NB4 (cell line): Measurements from ENCODE around the gene C11orf21.

Source experiments
- DNase-seq: peaks from one replicate; pipeline ENCODE4 v3.0.0; 2010; ENCODE audit warnings: low read depth
- H3K4me3 ChIP-seq: one replicate; pipeline ENCODE4 v1.5.1; 2011; ENCODE audit warnings: mild to moderate bottlenecking, low read depth, low read length, moderate library complexity
- MYC ChIP-seq: IDR thresholded peaks from 2 replicates; pipeline ENCODE4 v1.6.1; 2011; ENCODE audit warnings: low read depth, low read length
- POLR2A ChIP-seq: IDR thresholded peaks from 2 replicates; pipeline ENCODE4 v1.6.1; 2011; ENCODE audit warnings: mild to moderate bottlenecking; ENCODE audit not compliant: insufficient read length; ENCODE audit errors: extremely low read depth
- TF ChIP-seq, protein P1 (sequence below): IDR thresholded peaks from 2 replicates; pipeline ENCODE4 v1.6.1; 2011; ENCODE audit warnings: low read depth, low read length
- TF ChIP-seq, protein P2 (sequence below): IDR thresholded peaks from one replicate; pipeline ENCODE4 v1.5.1; 2012; ENCODE audit warnings: low read depth, low read length

The C11orf21 gene

DNA sequence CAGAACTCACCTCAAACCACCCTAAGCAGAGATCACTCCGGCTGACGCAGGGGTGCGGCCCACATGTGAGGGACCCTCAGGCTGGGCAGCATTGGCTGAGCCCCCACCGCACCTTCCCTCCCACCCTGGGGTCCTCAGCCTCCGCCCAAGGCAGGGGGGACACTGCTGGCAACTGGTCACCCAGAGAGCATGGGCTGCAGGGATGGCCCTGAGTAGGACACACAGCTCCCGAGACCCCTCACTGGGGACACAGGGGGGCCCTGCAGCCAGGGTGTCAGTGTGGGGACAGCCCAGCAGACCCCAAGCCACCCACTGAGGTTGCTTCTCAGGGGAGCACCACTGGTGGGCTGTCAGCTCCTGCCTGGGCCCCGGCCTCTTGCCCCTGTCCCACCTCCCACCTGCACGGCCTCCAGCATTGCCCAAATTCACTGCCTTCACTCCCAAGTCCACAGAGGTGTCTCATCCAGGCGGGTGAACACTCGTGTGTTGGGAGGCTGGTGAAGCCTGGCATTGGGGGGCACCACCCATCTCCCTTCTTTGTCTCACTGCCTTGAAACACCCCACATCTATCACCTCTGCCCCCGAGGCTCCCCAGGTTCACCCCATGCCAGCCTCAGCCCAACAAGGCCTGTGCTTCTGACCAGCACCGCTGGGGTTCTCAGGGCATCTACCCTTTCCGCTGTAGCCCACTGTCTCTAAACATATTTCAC is 4.7 kb downstream of the C11orf21 start:
- DNase-seq: peak; percentile 3
- no peak overlapping the region for H3K4me3 ChIP-seq
- TF ChIP-seq, protein P1, sequence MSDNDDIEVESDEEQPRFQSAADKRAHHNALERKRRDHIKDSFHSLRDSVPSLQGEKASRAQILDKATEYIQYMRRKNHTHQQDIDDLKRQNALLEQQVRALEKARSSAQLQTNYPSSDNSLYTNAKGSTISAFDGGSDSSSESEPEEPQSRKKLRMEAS: no peak
- TF ChIP-seq MYC (no peak), POLR2A (no peak)
- TF ChIP-seq, protein P2, sequence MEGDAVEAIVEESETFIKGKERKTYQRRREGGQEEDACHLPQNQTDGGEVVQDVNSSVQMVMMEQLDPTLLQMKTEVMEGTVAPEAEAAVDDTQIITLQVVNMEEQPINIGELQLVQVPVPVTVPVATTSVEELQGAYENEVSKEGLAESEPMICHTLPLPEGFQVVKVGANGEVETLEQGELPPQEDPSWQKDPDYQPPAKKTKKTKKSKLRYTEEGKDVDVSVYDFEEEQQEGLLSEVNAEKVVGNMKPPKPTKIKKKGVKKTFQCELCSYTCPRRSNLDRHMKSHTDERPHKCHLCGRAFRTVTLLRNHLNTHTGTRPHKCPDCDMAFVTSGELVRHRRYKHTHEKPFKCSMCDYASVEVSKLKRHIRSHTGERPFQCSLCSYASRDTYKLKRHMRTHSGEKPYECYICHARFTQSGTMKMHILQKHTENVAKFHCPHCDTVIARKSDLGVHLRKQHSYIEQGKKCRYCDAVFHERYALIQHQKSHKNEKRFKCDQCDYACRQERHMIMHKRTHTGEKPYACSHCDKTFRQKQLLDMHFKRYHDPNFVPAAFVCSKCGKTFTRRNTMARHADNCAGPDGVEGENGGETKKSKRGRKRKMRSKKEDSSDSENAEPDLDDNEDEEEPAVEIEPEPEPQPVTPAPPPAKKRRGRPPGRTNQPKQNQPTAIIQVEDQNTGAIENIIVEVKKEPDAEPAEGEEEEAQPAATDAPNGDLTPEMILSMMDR: no peak

DNA sequence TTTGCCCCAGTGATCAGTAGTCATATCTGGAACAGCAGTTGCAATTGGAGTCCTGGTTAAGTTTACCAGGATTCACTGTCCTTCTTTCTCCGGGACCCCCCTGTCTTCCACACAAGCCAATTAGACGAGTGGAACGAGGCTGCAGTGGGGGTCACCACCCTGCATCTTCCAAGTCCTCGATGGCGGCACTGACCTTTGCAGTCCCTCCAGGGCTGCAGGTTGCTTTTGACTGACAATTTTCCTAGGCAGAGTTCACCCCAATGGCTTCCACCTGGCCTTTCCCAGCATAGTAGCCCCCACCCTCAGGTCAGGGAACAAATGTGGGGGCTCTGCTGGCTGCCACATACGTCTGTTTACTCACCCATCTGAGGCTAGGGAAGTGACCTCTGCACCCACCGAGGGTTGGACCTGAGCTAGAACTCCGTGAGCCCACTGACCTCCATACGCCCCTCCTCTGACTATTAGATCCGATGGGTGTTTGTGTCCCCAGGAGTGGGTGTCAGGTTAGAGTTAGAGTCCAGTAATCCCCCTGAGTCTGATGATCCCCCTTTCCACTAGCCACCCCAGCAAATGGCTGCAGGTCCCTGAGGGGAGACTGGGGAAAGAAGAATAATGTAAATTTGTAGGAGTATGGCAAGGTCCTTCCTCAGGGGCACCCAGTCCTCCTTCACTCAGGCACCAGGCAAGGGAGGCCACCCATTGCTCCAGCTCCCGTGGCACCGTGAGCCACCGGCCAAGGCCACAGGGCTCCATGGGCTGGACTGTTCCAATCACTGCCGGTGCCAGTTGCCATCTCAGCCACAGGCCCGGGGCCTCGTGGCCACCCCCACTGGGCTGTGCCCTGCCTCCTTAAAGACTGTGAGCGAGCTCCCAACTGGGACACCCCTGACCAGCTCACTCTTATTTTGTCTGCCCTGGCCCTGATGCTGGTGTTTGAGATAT is 5.5 kb downstream of the C11orf21 start:
- DNase-seq: peak; percentile 4
- TF ChIP-seq POLR2A (no peak), MYC (no peak)
- TF ChIP-seq, protein P2: no peak
- TF ChIP-seq, protein P1: no peak
- no peak overlapping the region for H3K4me3 ChIP-seq

DNA sequence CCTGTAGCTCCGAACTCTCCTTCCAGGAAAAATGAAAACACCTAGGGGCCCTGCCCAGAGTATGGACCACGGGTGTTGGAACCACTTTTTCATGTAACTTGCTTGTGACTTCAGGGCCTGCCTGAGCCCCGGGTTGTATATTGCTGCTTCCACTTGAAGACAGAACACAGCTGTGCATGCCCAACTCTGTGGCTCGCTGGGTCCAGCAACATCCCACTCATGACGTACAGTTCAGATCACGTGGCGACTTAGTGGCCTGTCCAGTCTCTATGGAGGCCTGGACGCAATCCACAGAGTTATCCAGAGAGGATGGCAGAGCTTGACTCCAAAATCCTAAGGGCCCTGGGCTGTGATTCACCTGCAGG is 6.8 kb downstream of the C11orf21 start:
- no peak overlapping the region for H3K4me3 ChIP-seq
- peak; percentile 12 for DNase-seq
- TF ChIP-seq POLR2A (no peak), MYC (no peak)
- TF ChIP-seq, protein P2: no peak
- TF ChIP-seq, protein P1: no peak

DNA sequence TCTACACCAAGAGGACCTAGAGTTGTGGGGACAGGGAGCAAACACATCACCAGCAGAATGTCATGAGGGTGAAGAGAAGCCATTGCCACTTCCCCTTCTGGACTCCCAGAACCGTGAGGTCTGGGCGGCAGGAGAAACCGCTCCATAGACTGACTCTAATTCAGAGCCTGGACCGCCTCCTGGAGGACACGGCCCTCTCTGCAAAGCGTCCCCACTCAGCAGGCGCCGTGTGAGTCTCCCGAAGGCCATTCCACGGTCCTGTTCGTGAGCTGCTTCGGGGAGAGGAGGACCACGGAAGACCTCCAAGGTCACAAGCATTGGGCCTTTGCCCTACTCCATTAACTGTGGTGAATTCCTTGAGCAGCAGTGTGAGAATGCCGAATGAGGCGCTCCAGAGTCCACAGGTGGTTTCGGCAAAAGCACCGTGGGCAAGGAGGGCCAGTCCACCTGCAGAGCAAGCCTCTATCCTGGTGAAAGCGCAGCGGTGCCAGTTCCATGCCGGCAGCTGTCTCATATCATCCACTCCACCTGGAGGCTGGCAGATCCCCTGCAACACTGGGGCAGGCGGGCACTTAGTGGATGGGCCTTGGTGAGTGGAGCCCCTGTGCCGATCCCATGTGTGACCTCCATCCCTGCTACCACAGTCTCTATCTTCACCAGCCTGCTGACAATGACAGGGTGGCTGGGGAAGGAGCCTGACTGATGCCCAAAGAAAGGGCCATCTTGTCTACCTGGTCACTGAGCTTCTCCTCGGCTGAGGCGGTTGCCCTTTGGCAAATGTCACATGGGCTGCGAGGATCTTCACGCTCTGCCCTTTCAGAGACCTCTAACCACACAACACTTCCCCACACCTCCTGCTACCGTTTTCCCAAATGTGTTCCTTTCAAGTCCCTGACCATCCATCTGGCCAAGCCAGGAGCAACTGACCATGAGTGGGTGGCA is 7.5 kb downstream of the C11orf21 start:
- TF ChIP-seq, protein P2: no peak
- TF ChIP-seq, protein P1: no peak
- no peak for TF ChIP-seq POLR2A
- TF ChIP-seq MYC: no peak
- peak; percentile 49 for DNase-seq
- no peak overlapping the region for H3K4me3 ChIP-seq

DNA sequence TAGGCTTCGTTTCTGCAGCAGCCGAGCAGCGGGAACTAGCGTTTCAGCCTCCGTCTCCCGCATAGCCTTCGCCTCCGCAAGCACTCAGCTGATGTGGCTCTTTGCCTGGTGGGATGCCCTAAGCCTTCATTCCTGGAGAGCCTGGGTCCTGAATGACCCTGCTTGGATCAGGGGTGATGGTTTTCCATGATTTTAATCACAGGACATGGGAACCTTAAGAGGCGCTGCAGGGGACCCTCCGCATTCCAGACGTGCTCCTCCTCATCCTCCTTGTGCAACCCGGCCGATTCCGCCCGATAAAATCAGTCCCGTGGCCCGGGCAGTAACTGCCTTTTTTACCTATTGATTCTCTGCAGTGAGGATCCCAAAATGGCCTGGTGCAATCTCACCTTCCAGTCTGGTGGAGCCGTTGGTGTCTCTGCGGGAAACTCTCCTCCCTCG is 8.2 kb downstream of the C11orf21 start:
- H3K4me3 ChIP-seq: no peak overlapping the region
- TF ChIP-seq, protein P2: no peak
- TF ChIP-seq POLR2A (no peak), MYC (no peak)
- TF ChIP-seq, protein P1: no peak
- no peak for DNase-seq
